ENCODE measurements around the gene CACNA1S. TPM values are rescaled to one million over a fixed set of nuclear protein-coding genes. Genes with fewer than 3 reads are reported as not detected.

Gene CACNA1S
- total and polyA plus RNA-seq, 2 of the 8 experiments (the other 6 are each of a cell fraction or from before 2014, with no cell fraction given), result 0.06 TPM; not detected in 1

- no peak overlapping the region for H3K23ac ChIP-seq (ENCODE audit: insufficient read length)
- H2BK15ac ChIP-seq (ENCODE audit: low read length), result no peak overlapping the region
- H2BK120ac ChIP-seq (replicated peaks; ENCODE audit: low read depth, low read length), result no peak overlapping the region
- CTCF ChIA-PET (ENCODE audit: partially characterized antibody), result interaction anchor here (0.5 to 16.3 kb wide), 67 partner anchors 9 to 479 kb away, joined by 3 to 343 read pairs (median 5); partner anchors contain the start of gene TMEM9
- POLR2A ChIA-PET (ENCODE audit: partially characterized antibody), result interaction anchor here (1.9 to 2.5 kb wide), 2 partner anchors 9 to 34 kb away, joined by 5 to 13 read pairs; partner anchors contain the start of genes ASCL5 and TMEM9
- no peak overlapping the region for H4K91ac ChIP-seq (replicated peaks; ENCODE audit: insufficient read length, low read length)
- peaks cover 0 to 3% (median 0%) of the 10 kb centered on the region in 4 experiments; a peak in 1 of 7 replicates for H3K4me1 ChIP-seq (replicated peaks in 1 of 4; ENCODE audit: control insufficient read depth in 3 of 4, insufficient read depth in 4 of 4, low read length in 3 of 4)
- DNase-seq (ENCODE audit: low read depth in 1 of 2, low spot score in 2 of 2), result peak in 1 of 2 experiments; percentile 81
- no peaks in the 10 kb centered on the region; a peak in 1 of 4 replicates for H3K9me3 ChIP-seq (ENCODE audit: insufficient read depth in 2 of 2, low read depth in 1 of 2, low read length in 1 of 2)
- H3K27ac ChIP-seq (ENCODE audit: low read depth, low read length), result no peak overlapping the region
- H3K23me2 ChIP-seq (ENCODE audit: low read depth, low read length), result peaks cover 4% of the 10 kb centered on the region; the same call in 1 of the 2 replicates
- no peak overlapping the region for H3K4me2 ChIP-seq (ENCODE audit: insufficient read depth in 1 of 2, low read depth in 2 of 2, low read length in 2 of 2)
- H2BK12ac ChIP-seq (ENCODE audit: low read depth, low read length), result no peak overlapping the region; the same call in 1 of the 2 replicates
- H3K14ac ChIP-seq (ENCODE audit: insufficient read length), result no peak overlapping the region
- FAIRE-seq, result peak; percentile 78
- H4K20me1 ChIP-seq (replicated peaks in 1 of 2; ENCODE audit: control insufficient read depth in 1 of 2, insufficient read depth in 2 of 2, low read length in 2 of 2), result no peaks in the 10 kb centered on the region
- no peak overlapping the region for H3K9ac ChIP-seq (replicated peaks in 1 of 4; ENCODE audit: extremely low read depth in 1 of 4, low read depth in 3 of 4, low read length in 3 of 4)
- H3K4me3 ChIP-seq (ENCODE audit: extremely low read depth in 1 of 4, insufficient read depth in 2 of 4, low read depth in 3 of 4, low read length in 4 of 4), result no peak overlapping the region
- no peak overlapping the region for H3K4ac ChIP-seq (replicated peaks; ENCODE audit: insufficient read length, low read depth, low read length)
- 43% methylated on average over 14 of the region's 14 CpGs; no CpG with 5 or more reads in 1 of the 2 experiments for WGBS, 2 experiments (ENCODE audit: extremely low coverage in 1 of 2, insufficient coverage in 1 of 2, insufficient read length in 1 of 2, insufficient replicate concordance in 2 of 2, low coverage in 1 of 2, low lambda C conversion rate in 2 of 2, missing lambda C conversion rate in 1 of 2)
- no peak overlapping the region for H4K8ac ChIP-seq (ENCODE audit: extremely low read depth, insufficient read depth, low read length)
- no peak overlapping the region for H4K5ac ChIP-seq (ENCODE audit: insufficient read length, low read depth, low read length)
- no peak overlapping the region for H3K18ac ChIP-seq (ENCODE audit: extremely low read depth, low read length)
- H2BK5ac ChIP-seq (ENCODE audit: low read depth, low read length), result no peak overlapping the region
- no peak overlapping the region for H2BK20ac ChIP-seq (ENCODE audit: low read length)
- H3K36me3 ChIP-seq (ENCODE audit: control insufficient read depth in 2 of 4, insufficient read depth in 4 of 4, low read length in 3 of 4), result no peaks in the 10 kb centered on the region
- no peak overlapping the region for H2AFZ ChIP-seq (ENCODE audit: low read length)
- H3K56ac ChIP-seq (replicated peaks; ENCODE audit: insufficient read length, low read depth, low read length), result no peak overlapping the region
- H3K79me2 ChIP-seq (ENCODE audit: control insufficient read depth in 1 of 2, insufficient read depth in 2 of 2, low read length in 2 of 2), result no peaks in the 10 kb centered on the region
- H3K79me1 ChIP-seq (ENCODE audit: low read depth, low read length), result no peaks in the 10 kb centered on the region
- H2AK5ac ChIP-seq (ENCODE audit: low read depth, low read length), result no peak overlapping the region
- H3K27me3 ChIP-seq (replicated peaks in 1 of 4; ENCODE audit: control insufficient read depth in 3 of 4, extremely low read depth in 1 of 4, insufficient read depth in 3 of 4, low read length in 3 of 4), result peaks cover 9 to 22% (median 17%) of the 10 kb centered on the region in 4 experiments
- no peak for TF ChIP-seq TAF1 (IDR thresholded peaks at IDR 0.05; ENCODE audit: low read depth, low read length)
- TF ChIP-seq RAD21 (IDR thresholded peaks at IDR 0.05 in 1 of 2, conservative IDR thresholded peaks at IDR 0.05 in 1 of 2; ENCODE audit: low read depth in 2 of 2, low read length in 2 of 2), result peak; percentile 80 to 86
- no peak for TF ChIP-seq CHD2 (IDR thresholded peaks at IDR 0.05; ENCODE audit: low read length)
- TF ChIP-seq TEAD4 (IDR thresholded peaks at IDR 0.05; ENCODE audit: low read depth, low read length), result no peak
- TF ChIP-seq SIRT6 (IDR thresholded peaks at IDR 0.05; ENCODE audit: low read length), result no peak
- no peak for TF ChIP-seq NANOG (IDR thresholded peaks at IDR 0.05; ENCODE audit: insufficient read depth, low read depth, low read length, poor library complexity, severe bottlenecking)
- no peak for TF ChIP-seq CHD1 (IDR thresholded peaks at IDR 0.05; ENCODE audit: low read depth, low read length)
- TF ChIP-seq SRF (IDR thresholded peaks at IDR 0.05; ENCODE audit: low read depth, low read length), result no peak
- no peak for TF ChIP-seq TAF7 (optimal IDR thresholded peaks at IDR 0.05; ENCODE audit: borderline replicate concordance, low read depth, low read length)
- TF ChIP-seq SP1 (IDR thresholded peaks at IDR 0.05; ENCODE audit: low read depth, low read length), result no peak
Observed at GRCh38 chr1:201119206-201120197, 7.3 kb upstream of the CACNA1S start.

Data from H1 (cell line).